Measurements from ENCODE around the gene OR6J1. TPM values are rescaled to one million over a fixed set of nuclear protein-coding genes. Genes with fewer than 3 reads are reported as not detected.

Gene OR6J1
- total and polyA plus RNA-seq, 2 of the 8 experiments (the other 6 are each of a cell fraction or from before 2014, with no cell fraction given), result not detected

- TF ChIP-seq CHD1 (IDR thresholded peaks at IDR 0.05; ENCODE audit: low read depth, low read length) (no peak), TEAD4 (IDR thresholded peaks at IDR 0.05; ENCODE audit: low read depth, low read length) (no peak), JUND (IDR thresholded peaks at IDR 0.05; ENCODE audit: low read length) (no peak), HDAC6 (IDR thresholded peaks at IDR 0.05; ENCODE audit: low read depth, low read length) (no peak), NANOG (IDR thresholded peaks at IDR 0.05; ENCODE audit: insufficient read depth, low read depth, low read length, poor library complexity, severe bottlenecking) (no peak), PHF8 (conservative IDR thresholded peaks at IDR 0.05; ENCODE audit: low read depth, low read length) (no peak), SIRT6 (IDR thresholded peaks at IDR 0.05; ENCODE audit: low read length) (no peak), TBP (IDR thresholded peaks at IDR 0.05; ENCODE audit: low read depth, low read length) (no peak)
- TF ChIP-seq, protein P1, sequence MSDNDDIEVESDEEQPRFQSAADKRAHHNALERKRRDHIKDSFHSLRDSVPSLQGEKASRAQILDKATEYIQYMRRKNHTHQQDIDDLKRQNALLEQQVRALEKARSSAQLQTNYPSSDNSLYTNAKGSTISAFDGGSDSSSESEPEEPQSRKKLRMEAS (IDR thresholded peaks at IDR 0.05), result no peak
Measured at GRCh38 chr14:22594156-22594716, 49.9 kb downstream of the OR6J1 start (continued).
